H9 (cell line): ENCODE measurements around the gene STK32B. TPM values are rescaled to one million over a fixed set of nuclear protein-coding genes. Genes with fewer than 3 reads are reported as not detected.

Experiments used
- DNase-seq: peaks from one replicate; pipeline ENCODE4 v3.0.0-alpha.2; 2017
- H2AFZ ChIP-seq: one replicate; pipeline ENCODE4 v1.6.1; 2013; ENCODE audit warnings: mild to moderate bottlenecking, low read length, control low read depth, moderate library complexity
- H2AK5ac ChIP-seq: 2 replicates; pipeline ENCODE4 v1.6.1; 2013; ENCODE audit warnings: low read length, control low read depth, mixed read lengths; ENCODE audit not compliant: insufficient read length
- H2BK120ac ChIP-seq: one replicate; pipeline ENCODE4 v1.6.1; 2013; ENCODE audit warnings: low read depth, mild to moderate bottlenecking, low read length, control low read depth, inconsistent platforms; ENCODE audit not compliant: poor library complexity, severe bottlenecking
- H2BK12ac ChIP-seq: 2 replicates; pipeline ENCODE4 v1.6.1; 2013; ENCODE audit warnings: low read length, control low read depth, mixed read lengths, low read depth; ENCODE audit not compliant: insufficient read length
- H2BK15ac ChIP-seq: 2 replicates; pipeline ENCODE4 v1.6.1; 2013; ENCODE audit warnings: low read depth, low read length, control low read depth
- H2BK20ac ChIP-seq: one replicate; pipeline ENCODE4 v1.6.1; 2013; ENCODE audit warnings: low read depth, mild to moderate bottlenecking, low read length, control low read depth, inconsistent platforms; ENCODE audit not compliant: poor library complexity, severe bottlenecking
- H2BK5ac ChIP-seq: 2 replicates; pipeline ENCODE4 v1.6.1; 2013; ENCODE audit warnings: low read length, control low read depth, mixed read lengths; ENCODE audit not compliant: insufficient read length
- H3K14ac ChIP-seq: 2 replicates; pipeline ENCODE4 v1.6.1; 2013; ENCODE audit warnings: low read length, control low read depth; ENCODE audit not compliant: insufficient read depth
- H3K18ac ChIP-seq: 2 replicates; pipeline ENCODE4 v1.6.1; 2013; ENCODE audit warnings: low read depth, mild to moderate bottlenecking, mixed read lengths, low read length, control low read depth; ENCODE audit not compliant: insufficient read length
- H3K23ac ChIP-seq: 2 replicates; pipeline ENCODE4 v1.6.1; 2013; ENCODE audit warnings: low read length, control low read depth, mixed read lengths, low read depth; ENCODE audit not compliant: insufficient read length
- H3K23me2 ChIP-seq: 2 replicates; pipeline ENCODE4 v1.6.1; 2013; ENCODE audit warnings: low read depth, mild to moderate bottlenecking, mixed read lengths, low read length, control low read depth; ENCODE audit not compliant: insufficient read length, poor library complexity, severe bottlenecking
- H3K27ac ChIP-seq: 2 replicates; pipeline ENCODE4 v1.5.1; 2013; ENCODE audit warnings: low read length, control low read depth, mixed read lengths, low read depth; ENCODE audit not compliant: insufficient read length
- H3K27me3 ChIP-seq: 2 replicates; pipeline ENCODE4 v1.6.1; 2013; ENCODE audit warnings: low read length, control low read depth, inconsistent platforms; ENCODE audit not compliant: insufficient read depth
- H3K4ac ChIP-seq: 2 replicates; pipeline ENCODE4 v1.6.1; 2013; ENCODE audit warnings: low read depth, mild to moderate bottlenecking, control low read depth, inconsistent platforms, low read length, moderate library complexity
- H3K4me1 ChIP-seq: 2 replicates; pipeline ENCODE4 v1.6.1; 2013; ENCODE audit warnings: low read length, control low read depth, inconsistent platforms; ENCODE audit not compliant: insufficient read depth
- H3K4me2 ChIP-seq: 2 replicates; pipeline ENCODE4 v1.6.1; 2013; ENCODE audit warnings: low read length, control low read depth, mixed read lengths; ENCODE audit not compliant: insufficient read length, insufficient read depth
- H3K56ac ChIP-seq: 2 replicates; pipeline ENCODE4 v1.6.1; 2013; ENCODE audit warnings: low read depth, mild to moderate bottlenecking, mixed read lengths, low read length, control low read depth; ENCODE audit not compliant: insufficient read length
- H3K79me1 ChIP-seq: 2 replicates; pipeline ENCODE4 v1.6.1; 2013; ENCODE audit warnings: low read depth, mild to moderate bottlenecking, moderate library complexity, low read length, control low read depth, inconsistent platforms; ENCODE audit not compliant: insufficient read depth, poor library complexity, severe bottlenecking
- H3K79me2 ChIP-seq: 2 replicates; pipeline ENCODE4 v1.6.1; 2013; ENCODE audit warnings: low read length, control low read depth, inconsistent platforms; ENCODE audit not compliant: insufficient read depth
- H3K9ac ChIP-seq: 2 replicates; pipeline ENCODE4 v1.6.1; 2013; ENCODE audit warnings: low read length, control low read depth, mixed read lengths; ENCODE audit not compliant: insufficient read length; ENCODE audit errors: extremely low read depth
- H3K9me3 ChIP-seq: one replicate; pipeline ENCODE4 v1.6.1; 2013; ENCODE audit warnings: low read depth, low read length, inconsistent platforms; ENCODE audit not compliant: control insufficient read depth
- H3T11ph ChIP-seq: one replicate; pipeline ENCODE4 v1.6.1; 2013; ENCODE audit warnings: mild to moderate bottlenecking, low read length, control low read depth, inconsistent platforms
- H4K20me1 ChIP-seq: one replicate; pipeline ENCODE4 v1.6.1; 2013; ENCODE audit not compliant: control insufficient read depth, insufficient read length, insufficient read depth
- H4K5ac ChIP-seq: 2 replicates; pipeline ENCODE4 v1.6.1; 2013; ENCODE audit warnings: low read depth, mild to moderate bottlenecking, mixed read lengths, low read length, control low read depth; ENCODE audit not compliant: insufficient read length
- H4K8ac ChIP-seq: replicated peaks from 2 replicates; pipeline ENCODE4 v1.6.1; 2013; ENCODE audit warnings: low read length, control low read depth, mixed read lengths, low read depth; ENCODE audit not compliant: insufficient read length
- H4K91ac ChIP-seq: 2 replicates; pipeline ENCODE4 v1.6.1; 2013; ENCODE audit warnings: low read depth, mild to moderate bottlenecking, moderate library complexity, mixed read lengths, low read length, control low read depth; ENCODE audit not compliant: insufficient read length
- H3K27ac Mint-ChIP-seq, 3 experiments: 2 replicates in 2 of 3; 3 replicates in 1 of 3; pipeline ENCODE4 v1.8.0; 2020 to 2021; ENCODE audit warnings: mixed read lengths in 3 of 3, mild to moderate bottlenecking in 1 of 3, moderate library complexity in 1 of 3
- H3K27me3 Mint-ChIP-seq: 2 replicates; pipeline ENCODE4 v1.8.0; 2021; ENCODE audit warnings: low read depth, mild to moderate bottlenecking, moderate library complexity, mixed read lengths
- H3K36me3 Mint-ChIP-seq, 3 experiments: 2 replicates in 2 of 3; 3 replicates in 1 of 3; pipeline ENCODE4 v1.8.0; 2020 to 2021; ENCODE audit warnings: low read depth in 3 of 3, mixed read lengths in 3 of 3; ENCODE audit not compliant: insufficient read depth in 1 of 3
- H3K4me1 Mint-ChIP-seq, 2 experiments: 2 replicates each; pipeline ENCODE4 v1.8.0; 2020; ENCODE audit warnings: mixed read lengths in 2 of 2
- H3K4me3 Mint-ChIP-seq, 2 experiments: 2 replicates in 1 of 2; 3 replicates in 1 of 2; pipeline ENCODE4 v1.8.0; 2020 to 2021; ENCODE audit warnings: mild to moderate bottlenecking in 2 of 2, mixed read lengths in 2 of 2, moderate library complexity in 1 of 2
- H3K9me3 Mint-ChIP-seq, 2 experiments: 2 replicates in 1 of 2; 3 replicates in 1 of 2; pipeline ENCODE4 v1.8.0; 2020; ENCODE audit warnings: mild to moderate bottlenecking in 2 of 2, mixed read lengths in 2 of 2, moderate library complexity in 1 of 2
- WGBS: extraction: QIAGEN DNeasy Blood & Tissue Kit; methylation state at CpG from one replicate; pipeline ENCODE4 v1.1.7; 2013; ENCODE audit warnings: missing lambda C conversion rate, low lambda C conversion rate, mixed read lengths; ENCODE audit not compliant: insufficient read length; ENCODE audit errors: extremely low coverage; 5-methylcytosine and 5-hydroxymethylcytosine counted together
- total RNA-seq: library from RNA; stranded (reverse); gene quantifications from 2 replicates; pipeline ENCODE4 v1.2.1, GENCODE V29; 2021
- TF ChIP-seq, protein P1 (sequence below): fragments of 200-600 bp; sonication (generic); conservative IDR thresholded peaks from 3 replicates; pipeline ENCODE4 v1.8.0; 2021; ENCODE audit warnings: antibody characterized with exemption, mild to moderate bottlenecking

Gene STK32B
- total RNA-seq, 1 experiment from 2014 or later = 1.0 TPM

DNA sequence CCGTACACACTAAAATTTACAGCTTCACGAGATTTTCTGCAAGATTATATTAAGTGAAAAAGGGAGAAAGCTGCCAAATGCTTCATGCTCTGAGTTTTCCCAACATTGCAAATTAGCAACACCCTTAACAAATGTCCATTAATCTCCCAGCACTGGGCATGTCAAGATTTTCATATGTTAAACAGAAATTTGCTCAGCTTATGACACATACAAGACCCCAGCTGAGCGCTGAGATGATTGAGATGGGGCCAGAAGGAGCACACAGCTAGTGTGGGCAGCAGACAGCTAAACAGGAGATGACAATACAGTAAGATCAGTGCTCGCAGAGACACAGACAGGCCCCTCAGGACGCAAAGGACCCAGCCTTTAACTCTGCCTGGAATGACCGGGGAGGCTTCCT lies 208.8 kb downstream of the STK32B start:
- Mint-ChIP-seq H3K27me3 (peaks cover 12% of the 10 kb centered on the region), H3K36me3 (no peaks in the 10 kb centered on the region), H3K27ac (no peak overlapping the region), H3K4me3 (no peak overlapping the region), H3K4me1 (no peaks in the 10 kb centered on the region), H3K9me3 (no peaks in the 10 kb centered on the region)
- no peaks in the 10 kb centered on the region for H3K27me3 ChIP-seq
- no peak overlapping the region for H4K5ac ChIP-seq
- no peak for DNase-seq
- no peak overlapping the region for H3T11ph ChIP-seq
- H2BK5ac ChIP-seq = no peak overlapping the region
- H3K4me1 ChIP-seq = no peaks in the 10 kb centered on the region
- no peaks in the 10 kb centered on the region for H4K20me1 ChIP-seq
- no peak overlapping the region for H2BK20ac ChIP-seq
- WGBS = no CpG with 5 or more reads among the region's 6 CpGs
- H2AFZ ChIP-seq = no peak overlapping the region
- H2BK120ac ChIP-seq = no peak overlapping the region
- H3K79me2 ChIP-seq = no peaks in the 10 kb centered on the region
- no peak overlapping the region for H2BK15ac ChIP-seq
- H3K18ac ChIP-seq = no peak overlapping the region
- TF ChIP-seq, protein P1, sequence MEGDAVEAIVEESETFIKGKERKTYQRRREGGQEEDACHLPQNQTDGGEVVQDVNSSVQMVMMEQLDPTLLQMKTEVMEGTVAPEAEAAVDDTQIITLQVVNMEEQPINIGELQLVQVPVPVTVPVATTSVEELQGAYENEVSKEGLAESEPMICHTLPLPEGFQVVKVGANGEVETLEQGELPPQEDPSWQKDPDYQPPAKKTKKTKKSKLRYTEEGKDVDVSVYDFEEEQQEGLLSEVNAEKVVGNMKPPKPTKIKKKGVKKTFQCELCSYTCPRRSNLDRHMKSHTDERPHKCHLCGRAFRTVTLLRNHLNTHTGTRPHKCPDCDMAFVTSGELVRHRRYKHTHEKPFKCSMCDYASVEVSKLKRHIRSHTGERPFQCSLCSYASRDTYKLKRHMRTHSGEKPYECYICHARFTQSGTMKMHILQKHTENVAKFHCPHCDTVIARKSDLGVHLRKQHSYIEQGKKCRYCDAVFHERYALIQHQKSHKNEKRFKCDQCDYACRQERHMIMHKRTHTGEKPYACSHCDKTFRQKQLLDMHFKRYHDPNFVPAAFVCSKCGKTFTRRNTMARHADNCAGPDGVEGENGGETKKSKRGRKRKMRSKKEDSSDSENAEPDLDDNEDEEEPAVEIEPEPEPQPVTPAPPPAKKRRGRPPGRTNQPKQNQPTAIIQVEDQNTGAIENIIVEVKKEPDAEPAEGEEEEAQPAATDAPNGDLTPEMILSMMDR = no peak
- H3K56ac ChIP-seq = no peak overlapping the region
- H3K14ac ChIP-seq = no peak overlapping the region
- no peaks in the 10 kb centered on the region for H3K79me1 ChIP-seq
- no peaks in the 10 kb centered on the region for H3K9me3 ChIP-seq
- H3K4ac ChIP-seq = no peak overlapping the region
- no peak overlapping the region for H3K9ac ChIP-seq
- H2AK5ac ChIP-seq = no peak overlapping the region
- H3K27ac ChIP-seq = no peak overlapping the region
- no peak overlapping the region for H2BK12ac ChIP-seq
- H3K23ac ChIP-seq = no peak overlapping the region
- H3K23me2 ChIP-seq = no peaks in the 10 kb centered on the region
- H3K4me2 ChIP-seq = no peak overlapping the region
- H4K8ac ChIP-seq = no peak overlapping the region
- no peak overlapping the region for H4K91ac ChIP-seq
